Measurements from ENCODE around the gene ZSCAN5A. TPM values are rescaled to one million over a fixed set of nuclear protein-coding genes. Genes with fewer than 3 reads are reported as not detected.

ZSCAN5A gene
- total and polyA plus RNA-seq, 2 of the 13 experiments (the other 11 are each of a cell fraction or from before 2014, with no cell fraction given): 9.5 to 17.8 TPM

- TF ChIP-seq AHDC1 (CRISPR knock-in tag; IDR thresholded peaks at IDR 0.05; ENCODE audit: borderline replicate concordance): peak; percentile 67; the same call in 1 of the 2 replicates
- peak; percentile 59 for TF ChIP-seq FOXP4 (CRISPR knock-in tag; IDR thresholded peaks at IDR 0.05)
- TF ChIP-seq KDM6A (CRISPR knock-in tag; IDR thresholded peaks at IDR 0.05; ENCODE audit: low read depth): peak; percentile 46; the same call in 1 of the 2 replicates
- TF ChIP-seq SOX5 (CRISPR knock-in tag; IDR thresholded peaks at IDR 0.05; ENCODE audit: borderline replicate concordance): peak; percentile 44; the same call in 1 of the 2 replicates
- TF ChIP-seq HNF1A (IDR thresholded peaks at IDR 0.05; ENCODE audit: low read depth): peak; percentile 87
- TF ChIP-seq HNF1A (CRISPR knock-in tag; IDR thresholded peaks at IDR 0.05; ENCODE audit: borderline replicate concordance): peak; percentile 86; the same call in 1 of the 2 replicates
- TF ChIP-seq ZNF543 (CRISPR knock-in tag; IDR thresholded peaks at IDR 0.05): no peak
- peak; percentile 56 for TF ChIP-seq ASH2L (IDR thresholded peaks at IDR 0.05; ENCODE audit: insufficient read length, low read depth, low read length)
- TF ChIP-seq NFIC (IDR thresholded peaks at IDR 0.05; ENCODE audit: low read length): peak; percentile 49; the same call in 1 of the 2 replicates
- 0 out of 2 replicates have a peak, but pooled peaks have one; percentile 25 for TF ChIP-seq ISL2 (CRISPR knock-in tag; IDR thresholded peaks at IDR 0.05)
These were observed 40.9 kb upstream of the ZSCAN5A start (continued) for GRCh38 chr19:56355517-56355916.

All from HepG2 (cell line).